OCI-M2 (cell line): Measurements from ENCODE around the gene P4HB.

Experiments
- DNase-seq: peaks from one replicate; lab custom pipeline; 2025; ENCODE audit not compliant: unreplicated experiment; lab: John Stamatoyannopoulos, UW

Gene P4HB

DNA sequence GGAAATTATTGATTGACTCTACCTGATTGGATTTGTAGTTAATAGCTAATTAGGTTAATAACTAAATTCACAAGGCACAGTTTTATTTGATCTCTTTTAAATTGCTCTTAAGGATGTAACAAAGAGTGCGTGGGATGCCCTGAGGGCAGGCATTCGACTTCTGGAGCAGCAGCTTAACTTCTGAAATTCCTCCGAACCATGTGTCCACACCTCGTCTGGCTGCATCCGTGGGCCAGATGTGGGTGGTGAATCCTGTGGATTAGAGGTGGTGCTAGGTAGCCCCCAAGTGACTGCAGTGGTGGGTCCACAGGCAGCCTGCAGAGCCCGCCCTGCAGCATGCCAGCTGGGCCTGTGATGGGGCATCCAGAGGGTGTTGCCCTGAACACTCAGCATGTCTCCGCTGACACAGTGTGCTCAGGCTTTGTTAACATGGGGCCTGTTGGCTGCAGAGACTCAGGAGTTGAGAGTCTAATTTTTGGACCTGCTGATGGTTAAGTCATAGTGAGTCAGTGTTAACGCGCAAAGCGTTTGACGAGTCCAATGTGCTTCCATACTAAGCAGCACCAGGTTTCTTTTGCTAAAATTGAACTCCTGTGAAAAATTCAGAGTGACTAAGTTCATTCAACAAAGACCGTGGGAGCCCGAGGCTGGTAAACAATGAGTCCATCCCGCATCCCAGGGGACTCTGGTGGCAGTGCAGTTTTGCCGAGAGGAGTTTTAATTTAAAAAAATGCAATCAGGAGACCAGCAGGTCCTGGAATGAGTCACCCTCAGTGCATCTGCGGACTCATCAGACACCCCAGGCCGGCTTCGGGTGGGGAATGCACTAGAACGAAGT lies 37.9 kb upstream of the P4HB start:
- no peak for DNase-seq

- DNase-seq: no peak
These were observed 35.1 kb upstream of the P4HB start for GRCh38 chr17:81895400-81895799.

DNA sequence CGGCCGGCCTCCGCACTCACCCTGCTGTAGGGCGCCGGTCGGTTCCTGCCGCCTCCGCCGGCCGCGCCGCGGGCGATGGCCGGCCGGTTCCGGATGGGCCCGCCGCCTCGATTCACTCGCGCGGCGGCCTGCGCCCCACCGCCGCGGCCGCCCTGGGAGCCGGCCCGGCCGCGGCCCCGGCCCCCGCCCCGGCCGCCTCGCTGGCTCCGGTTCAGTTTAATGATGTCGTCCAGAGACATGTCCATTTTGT lies 30.9 kb upstream of the P4HB start:
- no peak for DNase-seq

- DNase-seq: no peak
These were observed 30.3 kb upstream of the P4HB start for GRCh38 chr17:81890447-81891302.

DNA sequence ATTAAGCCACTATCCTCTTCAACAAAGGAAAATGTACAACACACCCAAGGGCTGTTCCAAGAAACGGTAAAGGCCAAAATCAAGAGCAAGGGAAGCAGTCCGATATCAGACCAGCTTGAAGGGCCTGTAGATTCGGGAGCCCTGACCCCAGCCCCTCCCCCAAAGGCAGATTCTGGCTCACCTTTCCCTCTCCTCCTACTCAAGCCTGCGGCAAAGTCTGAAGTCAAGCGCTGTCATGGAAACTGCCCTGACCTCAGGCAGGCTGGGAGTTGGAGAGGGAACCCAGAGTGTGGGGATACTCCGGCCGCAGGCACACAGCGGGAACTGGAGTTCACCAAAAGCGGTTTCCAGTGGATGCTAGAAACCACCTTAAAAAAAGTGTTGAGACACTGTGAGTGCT lies 29.3 kb upstream of the P4HB start:
- no peak for DNase-seq

DNA sequence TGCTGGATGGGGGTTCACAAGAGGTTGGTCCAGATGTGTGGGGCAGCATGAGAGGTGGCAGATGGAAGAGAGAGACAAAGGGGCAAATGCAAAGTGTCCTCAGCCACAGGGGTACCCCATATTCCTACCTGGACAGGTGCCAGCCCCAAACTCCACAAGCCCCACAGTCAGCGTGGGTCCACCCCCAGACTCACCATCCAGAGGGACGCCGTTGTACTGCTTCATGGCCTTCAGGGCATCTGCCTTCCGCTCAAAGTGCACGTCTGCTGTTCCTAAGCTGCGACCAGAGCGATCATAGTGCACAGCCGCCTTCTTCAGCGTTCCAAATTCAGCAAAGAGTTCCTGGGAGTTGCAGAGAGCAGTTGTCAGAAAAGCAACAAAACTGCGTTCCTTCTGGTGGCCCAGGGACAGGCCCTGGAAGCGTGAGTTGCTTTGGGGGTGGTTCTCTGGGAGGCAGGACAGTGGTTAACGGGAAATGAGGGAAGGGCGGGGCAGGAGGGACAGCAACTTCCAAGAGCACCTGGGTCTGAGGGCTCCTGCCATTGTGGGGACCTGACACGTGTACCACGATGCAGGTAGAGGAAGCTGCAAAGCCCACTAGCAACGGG lies 28.8 kb upstream of the P4HB start:
- no peak for DNase-seq

- DNase-seq: no peak
These were observed 28.0 kb upstream of the P4HB start for GRCh38 chr17:81888105-81888987.

GRCh38 chr17:81885869-81886548 lies 25.7 kb upstream of the P4HB start:
- no peak for DNase-seq

- no peak for DNase-seq
These were observed 25.1 kb upstream of the P4HB start for GRCh38 chr17:81885454-81885853.

- no peak for DNase-seq
These were observed 24.6 kb upstream of the P4HB start for GRCh38 chr17:81884968-81885367.

DNA sequence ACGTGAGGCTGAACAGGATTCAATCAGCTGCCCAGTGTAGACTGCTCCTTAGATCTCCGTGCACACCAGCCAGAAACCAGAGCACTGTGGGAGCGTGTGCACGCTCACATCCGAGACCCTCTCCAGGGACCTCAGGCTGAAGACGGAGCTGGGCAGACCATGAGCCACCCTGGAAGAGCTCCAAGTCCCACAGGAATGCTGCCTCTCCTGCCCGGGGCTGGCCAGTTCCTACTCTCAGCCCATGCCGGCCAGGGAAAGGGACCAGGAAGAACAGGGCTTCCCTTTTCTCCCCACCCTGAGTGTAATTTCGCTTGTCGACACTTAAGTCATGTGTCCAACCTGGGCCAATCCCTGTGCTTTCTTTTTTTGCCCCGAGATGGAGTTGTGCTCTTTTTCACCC lies 24.2 kb upstream of the P4HB start:
- no peak for DNase-seq

- DNase-seq: no peak
These were observed 18.8 kb upstream of the P4HB start for GRCh38 chr17:81879121-81879520.

GRCh38 chr17:81878294-81878693 lies 18.0 kb upstream of the P4HB start:
- DNase-seq: no peak

GRCh38 chr17:81877569-81877968 lies 17.2 kb upstream of the P4HB start:
- DNase-seq: no peak

- no peak for DNase-seq
These were observed 11.3 kb upstream of the P4HB start for GRCh38 chr17:81871387-81872230.

GRCh38 chr17:81870981-81871386 lies 10.6 kb upstream of the P4HB start, which contains the start of gene ARHGDIA:
TSS of gene ARHGDIA (minus strand) at chr17:81871337. CDS start at chr17:81869930, 1,407 bp downstream.
- no peak for DNase-seq

DNA sequence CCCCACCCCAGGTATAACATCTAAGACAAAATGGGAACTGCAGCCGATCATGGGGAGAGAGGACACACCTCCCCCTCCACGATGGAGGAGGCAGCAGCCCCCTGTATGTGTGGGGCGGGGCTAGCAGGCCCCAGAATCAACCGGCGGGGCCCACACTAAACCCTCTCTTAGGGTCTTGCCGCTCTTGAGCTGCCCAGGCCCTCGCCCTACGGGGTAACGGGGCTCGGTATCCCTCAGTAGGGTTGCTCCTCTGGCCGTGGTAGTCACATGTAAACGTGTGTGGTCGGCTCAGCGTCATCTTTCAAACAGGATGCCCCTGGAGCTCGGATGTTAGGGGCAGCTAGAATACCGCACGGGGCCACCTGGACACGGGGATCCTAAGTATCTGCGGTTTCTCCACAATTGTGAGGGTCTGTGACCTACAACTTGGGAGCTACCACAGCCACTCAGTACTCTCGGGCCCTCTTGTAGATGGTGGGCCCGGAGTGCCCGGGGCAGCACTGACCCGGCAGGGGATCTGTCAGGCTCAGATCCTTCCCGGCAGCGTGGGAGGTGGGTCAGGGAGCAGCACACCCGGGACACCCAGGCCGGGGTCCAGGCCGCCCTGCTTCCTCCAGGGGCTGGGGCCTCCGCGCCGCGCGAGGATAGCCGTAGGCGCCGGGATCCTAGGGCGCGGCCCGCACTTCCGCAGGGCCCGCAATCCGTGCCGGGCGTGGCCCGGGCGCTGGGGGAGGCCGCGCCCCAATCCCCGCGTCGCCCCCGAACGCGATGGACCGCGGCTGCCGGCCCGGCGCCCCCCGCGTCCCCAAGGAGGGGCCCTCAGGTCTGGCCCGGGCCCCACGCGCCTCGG lies 10.0 kb upstream of the P4HB start:
- no peak for DNase-seq
